GM18867 (cell line): Measurements from ENCODE around the gene PRSS57.

ENCODE experiments used
- ATAC-seq: cut with Tn5 transposase; IDR thresholded peaks from one replicate; pipeline ENCODE4 v1.9.1; 2021; ENCODE audit warnings: mild to moderate bottlenecking, moderate library complexity; ENCODE audit not compliant: unreplicated experiment

The PRSS57 gene

DNA sequence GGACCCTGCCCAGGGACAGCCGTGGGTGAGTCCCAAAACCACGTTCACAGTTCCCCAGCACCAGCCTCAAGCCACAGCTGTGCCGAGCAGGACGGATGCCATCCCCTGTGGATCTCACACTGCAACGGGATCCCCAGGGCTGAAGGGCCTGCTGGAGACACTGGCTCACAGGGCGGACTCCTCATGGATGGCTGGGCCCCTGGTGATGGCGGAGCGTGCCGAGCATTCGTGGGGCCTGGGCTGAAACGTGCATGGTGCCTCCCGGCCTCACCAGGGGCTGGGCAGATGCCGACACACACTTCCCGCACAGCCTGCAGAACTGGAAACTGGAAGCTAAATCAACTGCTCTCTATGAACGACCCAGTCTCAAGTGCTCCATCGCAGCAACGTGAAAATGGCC, 41.8 kb downstream of the PRSS57 start:
- ATAC-seq, result no peak

- ATAC-seq, result no peak
Measured at GRCh38 chr19:652467-653389, 42.5 kb downstream of the PRSS57 start.

DNA sequence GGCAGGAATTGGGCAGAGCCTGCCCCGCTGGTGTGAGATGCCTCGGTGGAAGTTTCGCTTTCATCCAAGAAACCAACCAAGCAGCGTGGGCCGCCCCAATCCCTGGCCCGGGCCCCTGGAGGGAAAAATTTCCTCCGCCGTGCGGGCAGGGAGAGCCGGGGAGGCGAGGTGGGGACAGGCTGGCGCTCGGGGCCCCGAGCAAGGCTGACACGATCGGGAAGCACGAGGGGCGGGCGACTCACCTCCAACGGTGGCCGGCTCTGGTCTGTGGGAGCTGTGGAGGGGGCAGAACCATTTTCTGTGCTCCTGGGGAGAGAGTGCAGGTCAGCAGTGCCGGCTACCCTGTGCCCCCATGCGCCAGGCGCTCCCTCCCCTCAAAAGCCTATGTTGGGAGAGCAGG, 43.3 kb downstream of the PRSS57 start:
- no peak for ATAC-seq

DNA sequence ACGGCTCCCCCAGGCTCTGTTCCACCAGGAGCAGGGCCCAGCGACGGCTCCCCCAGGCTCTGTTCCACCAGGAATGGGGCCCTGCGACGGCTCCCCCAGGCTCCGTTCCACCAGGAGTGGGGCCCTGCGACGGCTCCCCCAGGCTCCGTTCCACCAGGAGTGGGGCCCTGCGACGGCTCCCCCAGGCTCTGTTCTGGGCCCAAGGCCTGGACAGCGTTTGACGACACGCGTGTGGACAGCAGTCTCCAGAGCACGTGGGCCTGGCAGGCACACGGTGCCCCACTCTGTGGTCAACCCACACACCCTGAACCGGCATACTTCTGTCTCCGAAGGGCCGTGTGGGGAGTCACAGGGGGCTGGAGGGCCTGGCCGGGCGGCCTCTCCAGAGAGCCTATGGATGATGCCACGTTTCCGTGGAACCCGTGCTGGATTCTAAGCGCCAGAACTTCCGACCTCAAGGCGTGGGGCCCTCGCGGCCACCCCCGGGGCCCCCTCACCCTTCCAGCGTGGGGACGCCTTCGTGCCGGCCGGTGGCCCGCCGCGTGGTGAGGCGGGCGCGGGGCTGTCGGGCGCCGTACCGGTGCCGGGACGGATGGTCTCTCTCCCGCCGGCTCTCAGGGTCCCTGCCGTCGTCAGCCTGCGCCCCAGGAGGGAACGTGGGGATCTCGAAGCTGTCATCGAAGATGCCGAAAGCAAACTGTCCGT, 44.0 kb downstream of the PRSS57 start:
- no peak for ATAC-seq

DNA sequence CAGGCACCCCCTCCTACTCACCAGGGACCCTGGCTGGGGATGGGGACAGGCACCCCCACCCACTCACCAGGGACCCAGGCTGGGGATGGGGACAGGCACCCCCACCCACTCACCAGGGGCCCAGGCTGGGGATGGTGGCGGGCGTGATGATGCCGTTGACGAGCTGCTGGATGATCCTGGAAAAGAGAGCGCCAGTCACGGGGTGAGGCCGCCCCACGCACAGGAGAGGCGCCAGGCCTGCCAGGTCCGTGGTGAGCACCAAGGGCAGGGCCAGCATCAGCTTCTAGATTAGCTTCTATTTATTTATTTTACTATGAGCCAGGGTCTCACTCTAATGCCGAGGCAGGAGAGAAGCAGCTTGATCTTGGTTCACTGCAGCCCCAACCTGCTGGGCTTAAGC, 45.1 kb downstream of the PRSS57 start:
- no peak for ATAC-seq

GRCh38 chr19:648904-649801, 46.1 kb downstream of the PRSS57 start:
- no peak for ATAC-seq

DNA sequence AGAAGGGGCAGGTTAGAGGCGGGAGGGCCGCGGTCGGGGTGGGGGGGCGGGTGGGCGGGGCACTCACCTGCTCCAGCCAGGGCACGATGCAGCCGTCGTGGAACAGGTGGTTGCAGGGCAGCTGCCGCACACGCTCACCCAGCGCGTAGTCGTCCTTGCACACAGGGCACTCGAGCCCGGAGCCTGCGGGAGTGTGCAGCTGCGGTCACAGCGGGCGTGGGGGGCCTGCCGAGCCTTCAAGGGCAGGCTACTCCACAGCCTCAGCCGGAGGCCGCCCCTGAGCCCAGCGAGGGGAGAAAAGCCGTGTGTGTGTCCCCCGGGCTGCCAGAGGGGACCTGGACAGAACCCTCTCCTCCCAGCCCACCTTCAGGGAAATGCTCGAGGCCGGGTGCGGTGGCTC, 46.9 kb downstream of the PRSS57 start:
- ATAC-seq, result no peak

DNA sequence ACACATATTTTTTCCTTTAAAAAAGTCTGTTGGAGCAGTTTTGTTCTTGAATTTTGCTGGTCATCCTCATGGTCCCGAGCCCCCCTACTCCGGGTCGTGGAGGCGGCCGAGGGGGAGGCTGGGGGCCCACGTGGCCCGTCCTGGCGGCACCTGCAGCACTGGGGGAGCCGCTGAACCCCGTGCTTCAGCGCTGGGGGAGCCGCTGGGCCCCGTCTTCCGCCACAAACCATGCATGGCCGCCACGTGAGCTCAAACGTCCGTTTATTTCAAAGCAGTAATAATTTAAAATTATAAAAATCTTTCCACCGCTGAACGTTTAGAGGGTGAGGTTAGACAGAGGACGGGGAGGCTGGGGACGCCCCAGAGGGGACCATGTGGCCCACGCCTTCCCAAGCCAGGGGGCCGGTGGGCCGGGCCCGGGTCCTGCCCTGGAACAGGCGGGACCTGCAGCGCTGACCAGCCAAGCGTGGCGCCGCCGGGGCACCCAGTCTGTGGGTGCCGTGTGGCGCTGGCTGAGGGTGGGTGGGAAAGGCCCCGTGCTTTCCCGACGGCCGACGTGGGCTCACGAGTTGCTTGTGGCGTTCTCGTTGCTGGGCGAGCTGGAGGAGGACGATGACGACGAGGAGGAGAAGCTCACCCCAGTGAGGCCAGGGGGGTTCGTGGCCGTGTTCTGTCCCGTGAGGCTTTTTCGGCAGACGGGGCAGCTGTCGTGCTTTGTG, 47.5 kb downstream of the PRSS57 start:
- ATAC-seq, result no peak

DNA sequence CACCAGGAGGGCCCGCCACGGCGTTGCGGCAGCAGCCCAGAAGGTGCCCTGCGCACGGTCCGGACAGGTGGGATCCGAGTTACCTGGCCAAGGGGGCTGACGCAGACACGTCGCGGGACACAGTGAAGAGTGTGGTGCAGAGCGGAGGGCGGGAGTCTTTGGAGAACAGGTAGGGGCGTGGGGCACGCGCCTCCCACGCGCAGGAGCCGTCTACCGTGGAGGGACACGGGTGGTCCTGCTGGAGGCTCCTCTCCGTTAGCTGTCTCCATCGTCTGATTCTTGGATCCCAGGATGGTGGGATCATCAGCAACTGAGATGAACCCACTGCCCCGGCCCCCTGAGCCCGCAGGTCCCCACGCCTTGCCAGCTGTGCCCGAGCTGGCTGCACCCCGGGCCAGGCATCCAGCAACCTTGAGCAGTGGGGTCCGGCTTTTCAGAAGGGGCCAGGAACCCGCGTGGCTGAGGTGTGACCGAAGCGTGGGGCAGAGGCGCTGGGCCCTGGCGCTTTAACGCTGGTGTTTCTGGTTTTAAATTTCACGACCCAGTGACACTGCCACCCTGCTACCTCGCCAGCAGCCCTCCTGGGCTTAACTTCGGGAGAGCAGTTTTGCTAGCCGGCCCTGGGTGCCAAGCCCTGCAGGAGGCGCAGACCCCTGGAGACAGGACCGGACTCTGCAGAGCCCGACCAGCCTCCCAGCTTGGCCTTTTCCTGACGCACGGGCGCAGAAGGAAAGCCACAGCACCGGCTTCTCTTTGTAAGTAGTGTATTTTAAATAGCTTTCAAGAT, 48.3 kb downstream of the PRSS57 start:
- ATAC-seq, result no peak

DNA sequence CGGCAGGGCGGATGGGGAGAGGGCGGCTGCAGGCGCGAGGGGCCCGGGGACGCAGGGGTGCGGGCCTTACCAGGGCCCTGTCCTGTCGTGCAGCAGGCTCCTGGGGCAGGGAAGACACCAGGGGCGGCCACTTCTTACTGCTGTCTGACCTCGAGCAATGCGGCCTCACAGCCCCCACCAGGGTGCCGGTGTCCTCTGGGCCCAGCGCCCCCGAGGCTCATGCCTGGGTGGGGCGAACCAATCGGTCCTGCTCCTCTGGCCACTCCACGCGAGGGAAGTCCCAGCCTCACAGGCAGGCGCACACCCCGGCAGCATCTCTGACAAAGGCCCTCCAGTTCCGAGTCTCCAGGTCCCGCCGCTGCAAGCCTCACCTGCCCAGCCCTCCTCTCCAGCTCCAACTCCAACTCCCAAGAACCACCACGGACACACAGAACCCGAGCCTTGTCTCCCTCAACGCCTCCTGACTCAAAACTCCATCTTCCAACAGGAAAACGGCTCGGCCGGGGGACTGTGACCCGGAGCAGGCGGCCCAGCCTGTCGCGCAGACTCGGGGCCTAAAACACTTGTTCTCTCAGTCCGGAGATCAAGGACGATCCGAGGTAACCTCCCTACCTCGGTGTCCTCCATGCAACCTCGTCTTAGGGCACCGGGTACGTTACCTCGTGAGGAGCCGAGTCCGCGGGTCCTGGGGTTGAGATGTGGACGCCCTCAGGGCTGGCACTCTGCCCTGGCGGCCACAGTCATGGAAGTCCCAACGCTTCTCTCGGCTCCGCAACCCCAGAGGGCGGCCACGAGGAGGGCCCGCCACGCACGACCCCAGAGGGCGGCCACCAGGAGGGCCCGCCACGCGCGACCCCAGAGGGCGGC, 49.1 kb downstream of the PRSS57 start:
- no peak for ATAC-seq

GRCh38 chr19:644789-645188, 50.5 kb downstream of the PRSS57 start:
- no peak for ATAC-seq

- ATAC-seq, result no peak
Measured at GRCh38 chr19:644363-644762, 50.9 kb downstream of the PRSS57 start.

- ATAC-seq, result no peak
Measured at GRCh38 chr19:643736-644135, 51.5 kb downstream of the PRSS57 start.

- ATAC-seq, result no peak
Measured at GRCh38 chr19:642767-643727, 52.2 kb downstream of the PRSS57 start.

DNA sequence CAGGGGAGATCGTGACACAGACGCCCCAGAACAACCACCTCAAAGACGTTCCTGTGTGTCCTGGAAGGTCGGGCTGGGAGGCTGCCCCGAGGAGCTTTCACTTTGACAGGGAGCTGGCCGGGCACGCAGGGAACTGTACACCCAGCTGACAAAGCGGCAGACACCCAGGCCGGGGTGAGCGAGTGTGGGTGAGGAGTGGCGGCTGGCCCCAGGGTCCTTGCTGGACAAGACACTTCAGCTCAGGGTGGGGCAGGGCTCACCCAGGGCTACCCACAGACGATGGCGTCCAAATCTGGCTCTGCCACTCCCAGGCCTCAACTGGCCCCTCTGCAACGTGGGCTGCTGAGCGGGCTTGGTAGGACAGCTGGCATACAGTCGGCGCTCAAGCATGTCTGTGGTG, 53.5 kb downstream of the PRSS57 start:
- ATAC-seq, result no peak

GRCh38 chr19:640606-641189, 54.6 kb downstream of the PRSS57 start:
- no peak for ATAC-seq

GRCh38 chr19:640161-640558, 55.1 kb downstream of the PRSS57 start:
- ATAC-seq, result no peak
